Stomach smooth muscle (tissue), 2 donors: ENCODE data around the gene PRIM2.
"Not testable (repeated sequence)": the region's sequence is repeated elsewhere in the genome, so short reads cannot be mapped to it uniquely, and the experiment has no call there.

Experiments used
- H3K27ac ChIP-seq: one replicate; pipeline ENCODE4 v1.7.0; 2013; ENCODE audit warnings: mild to moderate bottlenecking, low read length, inconsistent platforms
- H3K27me3 ChIP-seq, 2 donors: one replicate each; pipeline ENCODE4 v1.7.0; 2013; ENCODE audit warnings: low read length in 2 of 2; ENCODE audit not compliant: insufficient read depth in 2 of 2, control insufficient read depth in 1 of 2
- H3K36me3 ChIP-seq, 2 donors: one replicate each; pipeline ENCODE4 v1.7.0; 2013; ENCODE audit warnings: low read length in 2 of 2; ENCODE audit not compliant: control insufficient read depth in 2 of 2, insufficient read depth in 2 of 2
- H3K4me1 ChIP-seq: one replicate; pipeline ENCODE4 v1.7.0; 2013; ENCODE audit warnings: low read length; ENCODE audit not compliant: control insufficient read depth, insufficient read depth
- H3K4me3 ChIP-seq, 2 donors: one replicate each; pipeline ENCODE4 v1.7.0; 2013; ENCODE audit warnings: low read length in 2 of 2
- H3K9ac ChIP-seq, 2 donors: one replicate each; pipeline ENCODE4 v1.7.0; 2013; ENCODE audit warnings: low read length in 2 of 2, mild to moderate bottlenecking in 1 of 2
- H3K9me3 ChIP-seq, 2 donors: one replicate each; pipeline ENCODE4 v1.7.0; 2013; ENCODE audit warnings: low read length in 2 of 2; ENCODE audit not compliant: control insufficient read depth in 2 of 2
- donor health status: healthy.
- donor health status: Pancreatic carcinoma.

The PRIM2 gene

DNA sequence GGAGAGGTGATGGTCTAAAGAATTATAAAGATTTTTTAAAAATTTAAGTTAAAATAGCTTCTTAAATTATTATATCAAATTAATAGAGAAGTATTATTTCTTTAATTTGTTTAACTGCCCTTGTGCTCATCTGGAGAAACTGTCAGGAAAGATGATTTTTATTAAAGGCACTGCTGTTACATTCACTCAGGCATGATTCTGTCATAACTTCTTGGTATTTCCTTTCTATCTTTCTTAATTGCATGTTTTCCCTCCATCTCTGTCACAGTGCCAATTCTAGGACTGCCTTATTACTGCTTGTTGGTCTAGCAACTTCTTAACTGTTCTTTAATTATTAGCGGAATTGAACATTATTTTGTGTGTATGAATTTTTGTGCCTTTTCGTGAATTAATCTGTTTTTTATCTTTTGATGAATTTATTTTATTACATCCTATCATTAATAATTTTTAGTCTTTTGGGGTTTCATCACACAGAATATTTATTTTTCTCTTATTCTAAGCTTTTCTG lies 47.7 kb downstream of the PRIM2 start:
- not testable (repeated sequence) for H3K4me1 ChIP-seq, H3K9ac ChIP-seq, H3K27me3 ChIP-seq, H3K36me3 ChIP-seq, H3K9me3 ChIP-seq, H3K4me3 ChIP-seq, H3K27ac ChIP-seq

DNA sequence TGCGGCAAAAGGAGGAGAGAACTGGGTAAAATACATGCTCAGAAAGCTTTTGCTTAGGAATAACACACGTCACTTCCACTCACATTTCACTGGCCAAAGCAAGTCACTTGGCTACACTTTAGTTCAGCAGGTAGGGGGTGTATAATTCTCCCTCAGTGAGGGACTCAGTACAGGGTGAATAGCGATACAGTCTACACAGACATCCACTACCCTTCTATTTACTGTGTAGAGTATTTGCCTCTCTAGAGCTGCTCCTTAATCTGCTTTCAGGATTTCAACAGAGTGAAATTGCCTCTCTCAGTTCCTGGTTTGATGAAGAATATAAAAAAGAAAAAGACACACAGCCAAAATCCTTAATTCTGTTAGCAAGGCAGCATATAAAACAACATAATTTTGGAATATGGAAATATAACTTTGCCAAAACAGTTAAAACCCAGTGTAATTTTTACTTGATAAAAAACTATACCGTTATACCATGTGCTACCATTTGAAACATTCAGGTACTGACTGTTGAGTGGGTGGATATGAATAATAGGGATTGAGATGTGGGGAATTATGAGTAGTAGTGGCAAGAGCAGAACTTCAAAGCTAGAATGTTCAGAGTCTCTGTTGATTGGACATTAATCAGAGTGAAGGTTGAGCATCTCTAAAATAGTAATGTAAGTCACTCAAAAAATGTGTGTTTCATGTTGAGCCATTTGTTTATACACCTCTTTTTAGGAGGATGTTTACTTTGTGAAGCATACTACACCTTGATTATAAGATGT lies 51.7 kb downstream of the PRIM2 start:
- H3K9ac ChIP-seq, H3K27ac ChIP-seq, H3K36me3 ChIP-seq, H3K9me3 ChIP-seq, H3K27me3 ChIP-seq, H3K4me3 ChIP-seq, H3K4me1 ChIP-seq: not testable (repeated sequence)

- H3K4me1 ChIP-seq, H3K9ac ChIP-seq, H3K9me3 ChIP-seq: not testable (repeated sequence)
Measured at GRCh38 chr6:57371779-57372178, 54.3 kb downstream of the PRIM2 start.

GRCh38 chr6:57374764-57375163 lies 57.3 kb downstream of the PRIM2 start:
- not testable (repeated sequence) for H3K4me1 ChIP-seq, H3K9ac ChIP-seq, H3K36me3 ChIP-seq, H3K9me3 ChIP-seq, H3K4me3 ChIP-seq, H3K27me3 ChIP-seq, H3K27ac ChIP-seq

More at GRCh38 chr6:57371779-57372178, 54.3 kb downstream of the PRIM2 start:
- not testable (repeated sequence) for H3K36me3 ChIP-seq, H3K27ac ChIP-seq, H3K27me3 ChIP-seq, H3K4me3 ChIP-seq

DNA sequence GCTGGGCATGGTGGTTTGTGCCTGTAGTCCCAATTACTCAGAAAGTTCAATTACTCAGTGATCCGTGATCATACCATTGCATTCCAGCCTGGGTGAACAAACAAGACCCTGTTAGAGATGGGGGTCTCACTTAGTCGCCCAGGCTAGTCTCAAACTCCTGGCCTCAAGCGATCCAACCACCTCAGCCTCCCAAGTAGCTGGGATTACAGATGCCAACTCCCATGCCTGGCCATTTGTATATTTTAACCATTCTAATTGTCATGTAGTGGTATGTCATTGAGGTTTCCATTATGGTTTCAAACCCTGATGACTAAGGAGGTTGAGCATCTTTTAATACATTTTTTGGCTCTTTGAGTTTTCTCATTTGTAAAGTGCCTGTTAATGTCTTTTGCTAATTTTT lies 58.7 kb downstream of the PRIM2 start:
- H3K9me3 ChIP-seq, H3K27ac ChIP-seq, H3K36me3 ChIP-seq, H3K4me3 ChIP-seq, H3K27me3 ChIP-seq, H3K4me1 ChIP-seq, H3K9ac ChIP-seq: not testable (repeated sequence)

- not testable (repeated sequence) for H3K36me3 ChIP-seq, H3K27ac ChIP-seq, H3K9ac ChIP-seq, H3K9me3 ChIP-seq, H3K27me3 ChIP-seq, H3K4me3 ChIP-seq, H3K4me1 ChIP-seq
Measured at GRCh38 chr6:57389038-57389592, 71.7 kb downstream of the PRIM2 start.

DNA sequence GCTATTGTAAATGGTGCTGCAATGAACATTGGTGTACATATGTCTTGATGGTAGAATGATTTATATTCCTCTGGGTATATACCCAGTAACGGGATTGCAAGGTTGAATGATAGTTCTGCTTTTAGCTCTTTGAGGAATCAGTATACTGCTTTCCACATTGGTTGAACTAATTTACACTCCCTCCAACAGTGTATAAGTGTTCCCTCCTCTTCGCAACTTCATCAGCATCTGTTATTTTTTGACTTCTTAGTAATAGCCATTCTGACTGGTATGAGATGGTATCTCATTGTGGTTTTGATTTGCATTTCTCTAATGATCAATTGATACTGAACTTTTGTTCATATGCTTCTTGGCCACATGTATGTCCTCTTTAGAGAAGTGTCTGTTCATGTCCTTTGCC lies 73.4 kb downstream of the PRIM2 start:
- H3K4me1 ChIP-seq, H3K4me3 ChIP-seq: not testable (repeated sequence)

GRCh38 chr6:57392047-57392446 lies 74.6 kb downstream of the PRIM2 start:
- H3K36me3 ChIP-seq, H3K9ac ChIP-seq, H3K27ac ChIP-seq: not testable (repeated sequence)

More for the DNA sequence above, 73.4 kb downstream of the PRIM2 start:
- H3K9ac ChIP-seq, H3K27ac ChIP-seq, H3K27me3 ChIP-seq, H3K36me3 ChIP-seq, H3K9me3 ChIP-seq: not testable (repeated sequence)

GRCh38 chr6:57419341-57419740 lies 101.9 kb downstream of the PRIM2 start:
- not testable (repeated sequence) for H3K27ac ChIP-seq, H3K27me3 ChIP-seq, H3K36me3 ChIP-seq, H3K9me3 ChIP-seq, H3K4me1 ChIP-seq, H3K4me3 ChIP-seq, H3K9ac ChIP-seq

More at GRCh38 chr6:57392047-57392446, 74.6 kb downstream of the PRIM2 start:
- H3K9me3 ChIP-seq, H3K4me3 ChIP-seq, H3K27me3 ChIP-seq, H3K4me1 ChIP-seq: not testable (repeated sequence)

DNA sequence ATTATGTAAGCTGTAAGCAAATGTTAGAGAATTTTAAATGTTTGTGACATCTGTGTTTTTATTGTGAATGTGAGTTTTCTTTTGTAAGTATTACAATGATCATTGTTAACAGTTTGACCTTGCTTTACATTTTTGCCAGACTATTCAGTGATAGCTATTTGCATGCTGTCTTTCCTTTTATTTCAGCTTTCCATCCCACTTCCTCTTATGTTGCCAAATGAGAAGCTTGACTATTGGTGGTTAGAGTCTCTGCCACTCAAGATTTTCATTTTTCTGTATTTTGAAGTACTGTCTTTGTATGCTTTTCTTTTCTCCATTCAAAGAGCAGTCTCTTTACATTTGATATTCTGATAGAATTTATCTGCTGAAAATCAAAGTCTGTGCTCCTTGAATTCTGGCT lies 104.1 kb downstream of the PRIM2 start:
- no peaks in the 10 kb centered on the region for H3K36me3 ChIP-seq
- H3K9ac ChIP-seq, result no peak overlapping the region
- H3K27ac ChIP-seq, result no peak overlapping the region
- no peaks in the 10 kb centered on the region for H3K27me3 ChIP-seq
- H3K4me1 ChIP-seq, result no peaks in the 10 kb centered on the region
- H3K4me3 ChIP-seq, result no peak overlapping the region
- H3K9me3 ChIP-seq, result no peaks in the 10 kb centered on the region

DNA sequence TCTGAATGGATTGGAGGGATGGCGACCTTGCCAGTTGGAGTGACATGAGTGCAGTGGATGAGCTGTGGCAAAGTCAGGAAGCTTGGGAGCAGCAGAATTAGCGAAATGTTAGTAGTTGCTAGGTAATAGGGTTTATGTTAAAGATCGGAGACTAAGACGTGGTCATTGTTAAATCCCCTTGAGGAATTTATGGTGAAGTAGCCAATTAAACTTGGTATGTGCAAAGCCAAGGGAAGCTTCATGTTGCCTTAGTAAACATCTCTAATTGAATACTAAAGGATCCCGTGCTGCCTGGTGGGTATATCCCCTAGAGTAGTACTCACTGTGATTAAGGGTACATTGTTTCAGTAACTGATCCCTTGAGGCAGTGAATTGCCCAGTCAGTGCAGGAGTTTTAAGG lies 106.0 kb downstream of the PRIM2 start:
- Histone ChIP-seq H3K9ac (no peak overlapping the region), H3K4me3 (no peak overlapping the region), H3K27ac (no peak overlapping the region), H3K27me3 (no peaks in the 10 kb centered on the region), H3K4me1 (no peaks in the 10 kb centered on the region), H3K36me3 (no peaks in the 10 kb centered on the region), H3K9me3 (no peaks in the 10 kb centered on the region)
